GM12865 (cell line): ENCODE measurements around the gene IQCE.
"Not testable (repeated sequence)": the region's sequence is repeated elsewhere in the genome, so short reads cannot be mapped to it uniquely, and the experiment has no call there.

Experiments
- DNase-seq: peaks from one replicate; pipeline ENCODE4 v3.0.0; 2010; ENCODE audit warnings: low read depth
- H3K4me3 ChIP-seq: 2 replicates; pipeline ENCODE4 v1.5.1; 2011; ENCODE audit warnings: mild to moderate bottlenecking, low read depth, low read length, control low read depth
- CTCF ChIP-seq: IDR thresholded peaks from 2 replicates; pipeline ENCODE4 v1.5.1; 2011; ENCODE audit warnings: low read length, control low read depth, low read depth, inconsistent platforms; ENCODE audit not compliant: insufficient read depth; ENCODE audit errors: missing control alignments

The IQCE gene

GRCh38 chr7:2526659-2527504 lies 31.9 kb upstream of the IQCE start:
- DNase-seq: no peak
- TF ChIP-seq CTCF: no peak
- no peak overlapping the region for H3K4me3 ChIP-seq

DNA sequence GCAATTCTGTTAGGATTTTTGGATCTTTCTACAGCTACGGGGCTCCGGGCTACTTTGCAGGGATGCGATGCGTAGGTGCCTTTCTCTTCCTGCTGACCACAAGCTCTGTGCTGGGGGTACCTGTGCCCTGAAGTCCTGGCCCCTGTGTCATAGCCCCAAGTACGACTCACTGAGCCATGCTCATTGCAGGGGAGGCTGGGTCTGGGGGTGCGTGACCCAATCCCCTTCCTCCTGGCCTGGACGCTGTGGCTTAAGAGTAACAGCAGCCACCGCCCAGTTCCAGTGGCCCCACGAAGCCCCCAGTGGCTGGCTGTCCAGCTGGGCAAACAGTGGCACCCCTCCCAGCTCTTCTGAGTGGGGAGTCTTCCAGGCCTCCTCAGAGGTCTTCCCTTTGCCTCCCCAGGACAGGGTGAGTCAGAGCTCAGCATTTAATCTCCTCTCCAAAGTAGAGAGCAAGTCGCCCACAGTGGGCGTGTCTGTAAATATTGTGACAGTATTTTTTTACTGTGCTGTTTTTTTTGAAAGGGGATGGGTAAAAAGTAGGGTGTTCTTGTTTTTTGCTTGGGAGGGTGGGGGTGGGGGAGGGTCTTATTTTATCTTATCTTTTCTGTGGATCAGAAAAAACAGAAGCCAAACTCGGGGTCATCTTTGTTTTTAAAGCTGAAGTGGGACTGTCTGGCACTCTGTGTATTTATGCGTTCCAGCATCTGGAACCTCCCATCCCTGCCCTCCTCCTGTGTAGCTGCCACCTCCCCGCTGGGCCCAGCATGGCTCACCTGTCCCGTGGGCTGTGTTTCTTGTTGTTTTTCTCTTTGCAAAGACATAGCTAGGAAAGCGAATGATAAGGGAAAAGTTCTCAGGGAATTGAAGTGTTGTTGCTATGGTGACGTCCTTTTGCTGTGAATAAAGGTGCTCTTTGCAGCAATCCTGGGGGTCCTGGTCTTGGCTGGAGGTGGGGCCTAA lies 31.0 kb upstream of the IQCE start:
- no peak for DNase-seq

DNA sequence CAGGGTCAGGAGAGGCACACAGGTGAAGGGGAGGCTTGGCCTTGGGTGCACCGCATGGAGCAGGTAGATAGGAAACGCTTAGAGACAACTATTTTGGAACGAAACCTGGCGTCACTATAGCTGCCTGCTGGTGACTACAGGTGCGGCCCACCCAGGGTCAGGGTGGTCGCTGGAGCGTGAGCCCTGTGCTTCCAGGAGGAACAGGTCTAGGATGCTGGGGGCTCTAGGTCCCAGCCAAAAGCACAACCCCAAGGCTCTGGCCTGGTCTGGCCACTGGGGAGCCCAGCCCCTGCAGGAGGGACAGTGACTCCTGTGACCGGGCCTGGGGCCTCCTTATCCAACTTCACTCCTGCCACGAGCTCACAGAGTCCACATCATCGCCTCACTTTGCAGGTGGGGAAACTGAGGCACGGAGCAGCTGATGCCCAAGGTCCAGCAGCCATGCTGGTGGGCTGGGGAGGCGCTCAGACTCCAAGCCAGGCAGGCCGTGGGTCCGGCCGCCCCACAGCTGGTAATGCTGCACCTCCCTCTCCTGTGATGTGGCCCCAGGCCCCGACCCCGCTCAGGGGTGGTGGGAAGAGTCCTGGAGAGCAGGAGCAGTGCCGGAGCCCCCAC lies 30.2 kb upstream of the IQCE start:
- DNase-seq: no peak
- no peak overlapping the region for H3K4me3 ChIP-seq
- no peak for TF ChIP-seq CTCF

More for the DNA sequence above, 31.0 kb upstream of the IQCE start:
- H3K4me3 ChIP-seq: no peak overlapping the region
- no peak for TF ChIP-seq CTCF

GRCh38 chr7:2529161-2530070 lies 29.4 kb upstream of the IQCE start:
- no peak for TF ChIP-seq CTCF
- DNase-seq: peak; percentile 58

DNA sequence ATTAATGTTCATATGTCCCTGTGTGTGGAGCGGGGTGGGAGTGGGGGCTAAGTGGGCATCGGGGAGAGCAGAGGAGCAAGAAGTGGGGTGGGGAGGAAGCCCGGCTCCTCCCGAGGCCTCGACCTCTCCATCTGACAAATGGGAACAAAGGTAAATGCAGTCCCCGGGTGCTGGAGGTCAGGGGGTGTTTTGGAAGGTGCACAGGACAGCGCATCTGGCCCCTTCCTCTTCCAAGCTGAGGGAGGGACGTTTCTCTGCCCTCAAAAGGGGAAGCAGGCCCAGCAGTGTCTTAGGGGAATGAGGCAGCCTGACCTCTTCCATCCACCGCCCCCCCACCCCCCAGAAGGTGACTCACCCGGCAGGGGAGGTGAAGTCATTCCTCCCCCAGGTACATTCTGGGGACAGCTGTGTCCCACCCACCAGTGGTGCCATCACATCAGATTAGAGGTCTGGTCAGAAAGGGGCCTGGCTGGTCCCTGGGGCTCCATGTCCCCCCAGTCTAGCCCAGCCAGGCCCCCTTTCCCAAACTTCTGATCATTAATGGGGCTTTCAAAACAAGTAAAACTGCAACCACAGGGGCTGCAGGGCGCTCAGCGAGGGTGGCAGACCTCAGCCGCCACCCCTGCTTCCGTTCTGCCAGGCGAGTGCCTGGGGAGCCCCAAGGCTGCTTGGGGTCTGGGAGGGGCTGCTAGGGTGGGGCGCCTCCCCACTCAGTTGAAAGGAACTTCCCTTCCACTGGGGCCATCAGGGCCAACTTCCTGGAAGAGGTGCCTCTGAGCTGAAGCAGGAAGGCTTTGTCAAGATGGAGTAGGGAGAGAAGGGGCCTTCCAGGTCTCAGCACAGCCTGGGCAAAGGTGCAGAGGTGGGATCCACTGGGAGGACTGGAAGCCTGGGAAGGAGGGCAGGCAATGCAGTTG lies 28.4 kb upstream of the IQCE start:
- no peak for TF ChIP-seq CTCF
- DNase-seq: peak; percentile 64
- peak overlapping the region; percentile 11; the same call in 1 of the 2 replicates for H3K4me3 ChIP-seq

More at GRCh38 chr7:2529161-2530070, 29.4 kb upstream of the IQCE start:
- no peak overlapping the region for H3K4me3 ChIP-seq

DNA sequence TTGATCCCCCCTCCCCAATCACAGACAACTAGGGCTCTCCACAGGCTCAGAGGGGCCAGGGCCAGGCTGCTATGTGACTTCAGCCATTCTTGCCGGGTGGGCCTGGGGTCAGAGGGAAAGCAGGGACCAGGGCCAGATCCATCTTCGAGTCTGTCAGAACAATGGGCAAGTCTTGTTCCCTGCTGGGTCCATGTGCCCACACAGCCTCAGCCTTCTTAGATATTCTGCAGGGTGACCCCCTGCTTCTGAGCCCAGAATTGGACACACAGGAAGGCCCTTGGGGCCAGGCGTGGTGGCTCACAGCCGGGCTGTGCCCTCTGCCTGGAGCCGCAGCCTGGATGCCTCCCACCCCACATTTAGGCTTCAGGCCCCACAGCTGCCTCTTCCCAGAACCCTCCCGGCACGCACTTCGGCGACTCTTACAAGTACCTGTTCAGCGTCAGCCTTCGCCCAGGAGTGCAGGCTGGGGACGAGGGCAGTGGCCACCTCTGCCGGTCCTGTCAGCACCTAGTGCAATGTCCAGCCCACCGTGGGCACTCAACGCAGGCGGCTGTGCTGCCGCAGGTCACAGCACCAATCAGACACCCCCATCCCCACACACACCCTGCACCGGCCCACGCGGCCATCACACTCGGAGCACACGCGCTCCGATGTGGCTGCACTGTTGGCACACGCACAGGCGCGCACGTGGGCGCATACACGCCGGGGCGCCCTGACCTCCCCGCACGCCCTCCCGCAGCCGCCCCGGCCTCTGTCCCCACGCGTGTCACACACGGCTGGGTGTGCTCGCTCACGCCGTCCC lies 27.6 kb upstream of the IQCE start:
- not testable (repeated sequence) for DNase-seq
- H3K4me3 ChIP-seq: peak overlapping the region; percentile 11; the same call in 1 of the 2 replicates

GRCh38 chr7:2531796-2532110 lies 27.0 kb upstream of the IQCE start:
- DNase-seq, H3K4me3 ChIP-seq: not testable (repeated sequence)

- DNase-seq, H3K4me3 ChIP-seq: not testable (repeated sequence)
These were observed 26.5 kb upstream of the IQCE start for GRCh38 chr7:2532199-2532772.

DNA sequence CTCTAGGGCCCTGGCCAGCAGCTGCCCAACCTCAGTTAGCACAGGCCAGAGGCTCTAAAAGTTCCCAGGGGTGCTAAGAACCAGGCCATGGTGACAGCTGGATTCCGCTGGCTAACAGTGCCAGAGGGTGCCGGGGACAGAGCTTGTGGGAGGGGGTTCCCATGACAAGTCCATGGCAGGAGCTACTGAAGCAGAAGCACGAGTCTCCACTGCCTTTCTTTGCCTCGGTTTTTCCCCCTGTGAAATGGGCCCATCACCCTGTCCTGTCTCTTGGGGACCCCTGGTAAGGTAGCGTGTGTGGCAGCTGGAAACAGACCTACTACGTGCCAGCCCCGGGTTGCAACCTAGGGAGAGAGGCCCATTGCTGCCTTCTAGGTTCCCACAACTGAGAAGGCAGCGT lies 26.0 kb upstream of the IQCE start:
- not testable (repeated sequence) for DNase-seq, H3K4me3 ChIP-seq
